Uterus (tissue), 2 donors: ENCODE results near the gene TTC3.

Experiments
- POLR2A ChIP-seq, 2 donors: fragments of 450-650 bp; IDR thresholded peaks; one replicate each; pipeline ENCODE4 v1.6.1; 2016; ENCODE audit warnings: antibody characterized with exemption in 2 of 2, mild to moderate bottlenecking in 1 of 2, moderate library complexity in 1 of 2
- TF ChIP-seq, protein P1 (sequence below), 4 experiments: fragments of 200-600 bp in 2 of 4; fragments of 450-650 bp in 2 of 4; sonication (generic) in 2 of 4; IDR thresholded peaks; one replicate each; pipeline ENCODE4 v1.5.1; 2016 to 2019; ENCODE audit warnings: antibody characterized with exemption in 4 of 4, mild to moderate bottlenecking in 2 of 4, moderate library complexity in 1 of 4

DNA sequence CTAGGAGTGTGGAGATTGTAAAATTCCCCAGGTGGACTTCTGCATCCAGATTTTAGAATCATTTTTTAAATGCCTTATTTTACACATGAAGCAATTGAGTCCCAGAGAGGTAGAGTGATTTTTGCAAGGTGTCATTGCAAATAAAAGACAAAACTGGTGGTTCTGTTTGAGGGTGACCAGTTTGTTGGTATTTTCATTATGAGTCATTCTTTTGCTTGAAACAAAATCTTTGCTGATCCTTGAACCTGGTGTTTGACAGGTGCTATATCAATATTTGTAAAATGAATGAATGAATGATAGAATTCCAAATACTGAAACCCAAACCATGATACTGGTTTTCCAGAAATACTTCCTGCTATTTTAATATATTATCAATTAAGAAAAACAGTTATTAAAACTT lies 44.1 kb downstream of the TTC3 start:
- TF ChIP-seq, protein P1, sequence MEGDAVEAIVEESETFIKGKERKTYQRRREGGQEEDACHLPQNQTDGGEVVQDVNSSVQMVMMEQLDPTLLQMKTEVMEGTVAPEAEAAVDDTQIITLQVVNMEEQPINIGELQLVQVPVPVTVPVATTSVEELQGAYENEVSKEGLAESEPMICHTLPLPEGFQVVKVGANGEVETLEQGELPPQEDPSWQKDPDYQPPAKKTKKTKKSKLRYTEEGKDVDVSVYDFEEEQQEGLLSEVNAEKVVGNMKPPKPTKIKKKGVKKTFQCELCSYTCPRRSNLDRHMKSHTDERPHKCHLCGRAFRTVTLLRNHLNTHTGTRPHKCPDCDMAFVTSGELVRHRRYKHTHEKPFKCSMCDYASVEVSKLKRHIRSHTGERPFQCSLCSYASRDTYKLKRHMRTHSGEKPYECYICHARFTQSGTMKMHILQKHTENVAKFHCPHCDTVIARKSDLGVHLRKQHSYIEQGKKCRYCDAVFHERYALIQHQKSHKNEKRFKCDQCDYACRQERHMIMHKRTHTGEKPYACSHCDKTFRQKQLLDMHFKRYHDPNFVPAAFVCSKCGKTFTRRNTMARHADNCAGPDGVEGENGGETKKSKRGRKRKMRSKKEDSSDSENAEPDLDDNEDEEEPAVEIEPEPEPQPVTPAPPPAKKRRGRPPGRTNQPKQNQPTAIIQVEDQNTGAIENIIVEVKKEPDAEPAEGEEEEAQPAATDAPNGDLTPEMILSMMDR (IDR thresholded peaks at IDR 0.05) = no peak
- no peak for TF ChIP-seq POLR2A (IDR thresholded peaks at IDR 0.05)
